ENCODE data around the gene CUX1.

Gene CUX1

GRCh38 chr7:101941481-101942383 is 124.3 kb downstream of the CUX1 start:
- DNase-seq: no peak

DNA sequence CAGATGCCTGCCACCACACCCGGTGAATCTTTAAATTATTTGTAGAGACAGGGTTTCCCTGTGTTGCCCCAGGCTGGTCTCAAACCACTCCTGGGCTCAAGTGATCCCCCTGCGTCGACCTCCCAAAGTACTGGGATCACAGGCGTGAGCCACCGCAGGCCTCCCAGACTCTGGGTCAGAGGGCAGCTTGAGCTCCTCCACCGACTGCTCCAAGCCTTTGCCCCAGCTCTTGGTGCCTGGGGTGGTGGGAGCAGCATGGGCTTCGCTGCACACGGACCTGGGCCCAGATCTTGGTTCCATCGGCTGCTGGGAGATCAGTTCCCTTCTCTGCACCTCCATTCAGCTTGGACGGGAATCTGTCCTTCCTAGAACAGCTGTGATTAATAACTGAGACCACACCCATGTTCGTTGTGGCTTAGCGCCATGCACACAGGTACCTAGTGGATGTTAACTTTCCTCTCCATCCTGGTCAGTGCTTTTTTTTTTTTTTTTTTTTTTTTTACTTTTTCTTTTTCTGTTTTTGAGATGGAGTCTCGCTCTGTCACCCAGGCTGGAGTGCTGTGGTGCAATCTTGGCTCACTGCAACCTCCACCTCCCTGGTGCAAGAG is 125.3 kb downstream of the CUX1 start:
- DNase-seq: no peak

- DNase-seq: no peak
These were observed 125.9 kb downstream of the CUX1 start for GRCh38 chr7:101943306-101943705.

DNA sequence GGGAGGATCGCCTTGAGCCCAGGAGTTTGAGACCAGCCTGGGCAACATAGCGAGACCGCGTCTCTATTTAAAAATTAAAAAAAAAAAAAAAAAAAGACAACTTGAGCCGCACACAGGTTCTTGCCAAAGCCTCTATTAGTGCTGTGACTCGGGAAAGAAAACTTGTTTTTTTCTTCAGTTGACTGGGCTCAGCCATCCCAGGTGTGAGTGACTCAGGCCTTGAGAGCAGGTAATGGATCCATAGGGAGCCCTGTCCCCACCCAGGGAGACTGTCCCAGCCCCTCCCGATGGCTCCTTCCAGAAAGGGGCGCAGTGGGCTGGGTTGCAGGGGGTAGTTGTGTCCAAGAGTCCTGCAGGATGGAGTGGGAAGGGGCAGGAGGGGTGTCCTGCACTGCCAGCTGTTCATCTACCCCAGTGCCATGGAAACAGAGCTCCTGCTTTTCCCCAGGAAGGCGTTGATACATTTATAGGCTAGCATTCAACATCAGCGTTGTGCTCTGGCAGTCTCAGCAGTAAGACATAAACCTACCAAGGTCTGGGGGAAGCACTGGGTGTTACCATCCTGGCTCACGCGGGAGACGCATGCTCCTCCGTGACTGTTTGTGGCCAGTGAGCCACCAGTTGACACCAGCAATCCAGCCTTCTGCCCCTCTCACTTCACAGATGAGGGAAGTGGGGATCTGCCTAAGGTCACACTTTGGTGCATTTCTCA is 126.6 kb downstream of the CUX1 start:
- no peak for DNase-seq

DNA sequence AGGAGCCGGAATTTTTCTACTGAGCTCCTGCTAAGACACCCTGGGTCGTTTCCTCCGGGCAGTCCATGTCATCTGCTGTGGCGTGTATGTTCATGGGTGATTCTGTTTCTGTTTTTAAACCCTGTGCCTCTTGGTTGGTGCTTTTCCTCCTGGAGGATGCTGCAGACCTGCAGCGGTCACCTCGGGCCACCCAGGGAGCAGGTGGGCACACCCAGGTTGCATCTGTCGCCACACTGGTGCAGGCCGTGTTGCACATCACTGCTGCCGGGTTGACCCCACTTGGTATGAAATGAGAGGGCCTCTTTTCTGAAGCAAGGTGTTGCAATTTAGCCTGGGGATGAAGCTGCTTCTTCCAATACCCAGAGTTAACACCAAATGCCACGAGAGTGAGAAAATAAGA is 127.2 kb downstream of the CUX1 start:
- no peak for DNase-seq

DNA sequence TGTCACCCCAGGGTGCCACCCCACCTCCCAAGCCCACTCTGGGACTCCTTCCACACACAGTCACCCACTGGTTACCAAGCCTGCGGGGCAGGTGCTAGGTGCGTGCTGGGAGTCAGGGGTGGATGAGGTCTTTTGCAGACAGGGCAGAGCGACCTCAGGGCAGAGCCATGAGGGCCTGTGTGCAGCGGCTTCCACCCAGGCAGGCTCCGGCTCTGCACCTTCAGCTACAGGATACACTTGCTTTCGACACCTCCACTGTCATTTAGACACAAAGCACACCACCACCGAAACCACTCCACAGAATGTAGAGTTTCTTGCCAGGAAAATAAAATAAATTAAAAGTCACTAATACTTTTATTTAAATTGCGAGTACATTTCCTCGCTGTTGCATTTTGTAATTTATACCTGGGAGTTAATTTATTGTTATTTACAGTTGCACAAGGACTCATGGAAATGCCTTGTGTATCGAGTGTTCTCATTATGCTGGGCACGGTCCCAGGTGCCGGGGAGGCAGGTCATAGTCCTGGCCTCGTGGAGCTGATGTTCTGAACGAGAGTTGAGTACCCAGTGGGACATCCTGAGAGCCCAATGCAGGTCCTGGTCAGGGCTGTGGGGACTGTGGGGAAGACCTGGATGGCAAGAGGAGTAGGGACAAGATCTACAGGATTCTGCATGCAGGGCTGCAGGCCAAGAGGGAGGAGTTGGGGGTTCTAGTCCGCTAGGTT is 127.8 kb downstream of the CUX1 start:
- DNase-seq: no peak

GRCh38 chr7:101947899-101948298 is 130.5 kb downstream of the CUX1 start:
- DNase-seq: no peak

DNA sequence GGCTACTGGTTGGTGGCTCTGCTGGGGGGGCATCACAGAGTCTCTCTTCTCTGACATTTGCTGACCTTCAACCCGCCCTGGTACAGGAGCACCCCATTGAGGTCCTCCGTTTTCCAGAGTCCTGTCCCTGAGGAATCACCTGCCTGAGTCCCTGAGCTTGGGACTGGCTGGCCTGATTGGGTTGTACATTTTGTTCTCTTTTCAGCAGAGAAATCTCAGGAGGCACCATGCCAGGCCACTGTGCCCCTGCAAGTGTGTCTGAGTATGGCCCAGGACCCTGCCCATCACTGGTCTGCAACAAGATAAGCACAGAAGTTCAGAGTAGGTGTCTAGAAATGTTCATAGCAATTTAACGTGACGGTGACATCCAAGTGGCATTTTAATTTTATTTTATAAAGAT is 131.2 kb downstream of the CUX1 start:
- no peak for DNase-seq

GRCh38 chr7:101950450-101951119 is 133.2 kb downstream of the CUX1 start:
- DNase-seq: no peak

DNA sequence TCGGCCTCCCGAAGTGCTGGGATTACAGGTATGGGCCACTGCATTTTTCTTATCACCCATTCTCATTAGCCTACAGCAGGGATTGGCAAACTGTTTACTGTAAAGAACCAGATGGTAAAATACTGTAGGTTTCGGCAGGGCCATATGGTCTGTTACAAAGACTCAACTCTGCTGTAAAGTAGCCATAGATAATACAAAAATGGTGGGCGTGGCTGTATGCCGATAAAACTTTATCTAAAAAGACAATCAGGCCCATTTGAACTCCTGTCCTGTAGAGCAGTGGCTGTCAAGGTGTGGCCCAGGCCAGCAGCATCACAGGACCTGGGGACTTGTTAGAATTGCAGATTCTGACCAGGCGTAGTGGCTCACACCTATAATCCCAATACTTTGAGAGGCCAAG is 134.3 kb downstream of the CUX1 start:
- no peak for DNase-seq

- DNase-seq: peak; percentile 84 to 93
These were observed 135.2 kb downstream of the CUX1 start for GRCh38 chr7:101952355-101953247.

DNA sequence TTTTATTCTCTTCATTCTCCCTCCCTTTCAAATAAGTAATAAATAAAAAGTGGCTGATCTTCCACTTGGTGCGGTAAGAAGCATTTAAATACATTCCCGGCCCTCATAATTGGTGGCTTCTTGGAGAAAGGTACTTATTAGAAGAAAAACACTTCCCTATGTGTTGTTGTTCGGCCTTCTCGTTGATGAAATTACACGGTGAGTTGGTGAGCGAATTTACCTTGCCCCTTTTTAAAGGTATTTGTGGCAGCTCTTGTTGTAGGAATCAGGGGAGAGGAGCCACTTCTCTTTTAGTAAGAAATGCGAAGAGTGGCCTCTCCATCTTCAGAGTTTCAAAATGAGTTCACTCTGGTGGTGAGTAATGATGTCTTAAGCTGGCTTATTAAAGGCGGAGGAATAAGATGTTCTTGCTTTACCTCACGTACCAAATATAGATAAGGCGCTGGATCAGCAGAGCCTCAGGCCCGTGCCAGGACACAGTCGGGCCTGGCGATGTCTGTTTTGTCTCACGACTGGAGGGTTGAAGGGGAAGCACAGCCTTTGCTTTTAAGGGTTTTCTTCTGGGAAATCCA is 135.9 kb downstream of the CUX1 start:
- DNase-seq: peak; percentile 89 to 91

GRCh38 chr7:101954499-101954898 is 137.1 kb downstream of the CUX1 start:
- DNase-seq: no peak

GRCh38 chr7:101956130-101956529 is 138.7 kb downstream of the CUX1 start:
- no peak for DNase-seq

DNA sequence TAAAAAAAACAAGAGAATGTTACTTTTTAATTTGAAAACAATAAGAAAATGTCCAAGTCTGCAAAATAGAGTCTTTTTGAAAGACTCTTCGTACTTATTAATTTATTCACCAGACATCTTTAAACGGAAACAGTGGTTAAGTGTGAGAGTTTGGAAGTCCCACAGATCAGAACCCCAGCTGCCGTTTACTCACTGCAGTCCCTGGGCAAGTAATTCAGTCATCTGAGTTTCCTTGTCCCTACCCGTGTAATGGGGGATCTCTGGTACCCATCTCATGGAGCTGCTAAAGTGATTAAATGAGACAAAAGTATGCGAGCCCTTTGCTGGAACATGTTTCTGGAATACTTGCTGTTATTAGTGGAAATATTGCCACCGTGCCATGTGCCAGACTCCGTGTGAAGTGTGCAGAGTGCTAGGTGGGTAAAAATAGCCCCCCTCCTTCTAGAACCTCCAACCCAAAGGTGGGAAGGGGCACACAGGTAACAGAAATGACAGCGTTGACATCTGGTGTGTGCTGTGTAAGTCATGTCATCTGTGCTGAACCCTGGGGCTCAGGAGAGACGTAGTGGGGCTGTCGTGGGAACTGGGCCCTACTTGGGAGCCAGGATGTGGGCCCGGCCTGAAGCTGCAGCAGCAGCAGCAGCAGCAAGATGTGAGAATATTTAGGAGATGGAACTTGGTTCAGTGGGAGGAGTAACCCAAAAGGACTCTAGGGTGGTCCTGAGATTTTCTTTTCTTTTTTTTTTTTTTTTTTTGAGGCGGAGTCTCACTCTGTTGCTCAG is 140.5 kb downstream of the CUX1 start:
- no peak for DNase-seq

DNA sequence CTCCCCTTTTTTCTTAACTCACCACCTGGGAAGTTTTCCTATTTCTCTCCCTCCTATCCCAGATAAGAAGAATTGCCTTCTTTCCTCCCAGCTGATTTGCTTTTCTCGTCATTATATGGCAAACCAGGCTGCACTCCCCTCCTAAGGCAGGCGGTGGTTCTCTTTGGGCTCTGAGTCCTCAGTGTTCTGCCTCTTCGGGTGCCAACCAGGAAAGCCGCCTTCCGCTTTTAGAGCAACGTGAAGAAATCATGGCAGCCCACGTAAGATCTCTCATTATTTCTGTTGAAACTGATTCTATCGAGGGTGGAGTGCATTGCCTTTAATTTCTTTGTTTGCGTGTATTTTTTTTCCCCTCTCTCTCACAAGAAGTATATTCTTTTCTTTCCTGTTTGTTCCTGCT is 141.9 kb downstream of the CUX1 start:
- no peak for DNase-seq

DNA sequence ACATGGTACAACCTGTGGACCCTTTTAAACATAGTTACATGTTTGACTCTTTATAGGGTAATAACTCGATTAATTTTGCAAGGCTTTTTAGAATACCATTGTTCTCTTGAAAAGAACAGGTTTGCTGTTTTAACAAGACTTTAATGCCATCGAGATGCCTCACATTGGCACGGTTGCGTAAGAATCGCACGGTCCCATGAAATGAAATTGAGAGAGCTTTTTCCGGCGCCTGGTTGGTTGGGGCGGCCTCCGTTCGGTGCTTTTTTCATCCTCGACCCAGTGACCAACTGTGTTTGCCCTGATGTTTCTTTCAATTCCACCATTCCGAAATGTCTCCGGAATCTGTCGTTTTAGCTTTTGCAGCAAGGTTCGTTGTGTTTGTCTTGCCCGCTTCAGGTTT is 142.4 kb downstream of the CUX1 start:
- DNase-seq: no peak

GRCh38 chr7:101960323-101960722 is 142.9 kb downstream of the CUX1 start:
- no peak for DNase-seq

GRCh38 chr7:101960985-101961708 is 143.7 kb downstream of the CUX1 start:
- DNase-seq: no peak

DNA sequence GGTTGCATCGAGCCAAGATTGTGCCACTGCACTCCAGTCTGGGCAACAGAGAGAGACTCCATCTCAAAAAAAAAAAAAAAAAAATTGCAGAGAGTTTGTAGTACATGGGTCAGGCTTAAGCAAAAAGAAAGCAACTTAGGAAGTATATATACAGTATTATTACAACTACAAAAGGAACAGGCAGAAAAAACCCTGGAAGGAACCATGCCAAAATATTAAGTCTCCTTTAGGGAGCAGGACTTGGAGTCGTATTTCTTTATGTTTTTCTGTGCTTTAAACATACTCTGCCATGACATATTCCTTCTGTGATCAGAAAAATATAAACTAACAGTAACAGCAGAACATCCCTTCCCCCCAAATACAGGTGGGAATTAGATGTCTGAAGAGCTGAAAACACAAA is 144.4 kb downstream of the CUX1 start:
- DNase-seq: no peak
